Neural cell (in vitro differentiated cells): Measurements from ENCODE around the gene CBX8. TPM values are rescaled to one million over a fixed set of nuclear protein-coding genes. Genes with fewer than 3 reads are reported as not detected.

Source experiments
- H2AFZ ChIP-seq: fragments of 200-600, 300-800 bp; sonication (generic), shearing (Covaris generic); 2 replicates; pipeline ENCODE4 v1.6.0; 2014; ENCODE audit warnings: low read depth, mild to moderate bottlenecking, antibody characterized with exemption, low read length, moderate library complexity
- H3F3A ChIP-seq: fragments of 200-600 bp; shearing (Covaris generic); 2 replicates; pipeline ENCODE4 v1.6.1; 2016; ENCODE audit warnings: mild to moderate bottlenecking, moderate library complexity, mixed read lengths, antibody characterized with exemption, low read length; ENCODE audit not compliant: insufficient read depth, poor library complexity, severe bottlenecking
- H3K27ac ChIP-seq: fragments of 200-600, 300-800 bp; sonication (generic), shearing (Covaris generic); 2 replicates; pipeline ENCODE4 v1.5.1; 2014; ENCODE audit warnings: mild to moderate bottlenecking, low read length, moderate library complexity
- H3K27me3 ChIP-seq: fragments of 300-800, 200-600 bp; sonication (generic), shearing (Covaris generic); 2 replicates; pipeline ENCODE4 v1.6.0; 2014; ENCODE audit warnings: mild to moderate bottlenecking, low read depth, low read length, moderate library complexity; ENCODE audit not compliant: insufficient read depth
- H3K36me3 ChIP-seq: fragments of 300-800, 200-600 bp; sonication (generic), shearing (Covaris generic); 2 replicates; pipeline ENCODE4 v1.5.1; 2014; ENCODE audit warnings: mild to moderate bottlenecking, antibody characterized with exemption, low read length, moderate library complexity; ENCODE audit not compliant: insufficient read depth
- H3K4me2 ChIP-seq: fragments of 300-800, 200-600 bp; sonication (generic), shearing (Covaris generic); 2 replicates; pipeline ENCODE4 v1.6.0; 2014; ENCODE audit warnings: mild to moderate bottlenecking, low read length
- H3K4me3 ChIP-seq: fragments of 300-800, 200-600 bp; sonication (generic), shearing (Covaris generic); 2 replicates; pipeline ENCODE4 v1.5.1; 2014; ENCODE audit warnings: mild to moderate bottlenecking, low read length, moderate library complexity
- H3K79me2 ChIP-seq: fragments of 200-600 bp; shearing (Covaris generic); replicated peaks from 2 replicates; pipeline ENCODE4 v1.6.0; 2014; ENCODE audit warnings: mild to moderate bottlenecking, low read length, moderate library complexity; ENCODE audit not compliant: insufficient read depth
- H3K9ac ChIP-seq: fragments of 300-800, 200-600 bp; sonication (generic), shearing (Covaris generic); 2 replicates; pipeline ENCODE4 v1.6.1; 2016; ENCODE audit warnings: mild to moderate bottlenecking, low read length, mixed read lengths
- H3K9me2 ChIP-seq: fragments of 200-600 bp; shearing (Covaris generic); 2 replicates; pipeline ENCODE4 v1.6.1; 2016; ENCODE audit warnings: mild to moderate bottlenecking, low read length, mixed read lengths; ENCODE audit not compliant: insufficient read depth
- H3K9me3 ChIP-seq: fragments of 200-600, 300-800 bp; sonication (generic), shearing (Covaris generic); 2 replicates; pipeline ENCODE4 v1.6.1; 2016; ENCODE audit warnings: mild to moderate bottlenecking, mixed run types, low read length, moderate library complexity, mixed read lengths
- H4K20me1 ChIP-seq: fragments of 200-600 bp; shearing (Covaris generic); 2 replicates; pipeline ENCODE4 v1.6.1; 2016; ENCODE audit warnings: mild to moderate bottlenecking, mixed run types; ENCODE audit not compliant: insufficient read depth
- CTCF ChIP-seq: fragments of 450-650 bp; IDR thresholded peaks from 2 replicates; pipeline ENCODE4 v1.5.1; 2014; ENCODE audit warnings: antibody characterized with exemption, mild to moderate bottlenecking, moderate library complexity; ENCODE audit not compliant: poor library complexity, severe bottlenecking
- EP300 ChIP-seq: fragments of 450-650 bp; conservative IDR thresholded peaks from 2 replicates; pipeline ENCODE4 v1.6.1; 2014; ENCODE audit warnings: antibody characterized with exemption, mild to moderate bottlenecking, moderate library complexity; ENCODE audit not compliant: poor library complexity, severe bottlenecking
- EZH2 ChIP-seq: fragments of 200-600, 300-800 bp; shearing (Covaris generic), sonication (generic); IDR thresholded peaks from 2 replicates; pipeline ENCODE4 v1.6.1; 2014; ENCODE audit warnings: antibody characterized with exemption, low read length, borderline replicate concordance, mild to moderate bottlenecking; ENCODE audit not compliant: insufficient read depth, poor library complexity, severe bottlenecking
- MXI1 ChIP-seq: fragments of 450-650 bp; conservative IDR thresholded peaks from 2 replicates; pipeline ENCODE4 v1.6.1; 2014; ENCODE audit warnings: antibody characterized with exemption, mild to moderate bottlenecking; ENCODE audit not compliant: poor library complexity, severe bottlenecking
- POLR2AphosphoS5 ChIP-seq: IDR thresholded peaks from 2 replicates; pipeline ENCODE4 v1.6.1; 2012
- RAD21 ChIP-seq: fragments of 450-650 bp; conservative IDR thresholded peaks from 2 replicates; pipeline ENCODE4 v1.6.1; 2014; ENCODE audit warnings: antibody characterized with exemption, mild to moderate bottlenecking, moderate library complexity
- SMC3 ChIP-seq: fragments of 450-650 bp; conservative IDR thresholded peaks from 2 replicates; pipeline ENCODE4 v1.6.1; 2014; ENCODE audit warnings: antibody characterized with exemption, mild to moderate bottlenecking, moderate library complexity; ENCODE audit not compliant: poor library complexity
- TAF1 ChIP-seq: IDR thresholded peaks from 2 replicates; pipeline ENCODE4 v1.6.1; 2012; ENCODE audit warnings: low read depth
- polyA plus RNA-seq: library from polyadenylated mRNA; depleted of rRNA; stranded (reverse); fragments of >200 nt; gene quantifications from 2 replicates; pipeline ENCODE4 v1.2.3, GENCODE V29; 2014

The CBX8 gene
- polyA plus RNA-seq, 1 donor from 2014 or later = 15.4 TPM

- Histone ChIP-seq H3K9ac (peak overlapping the region; percentile 64), H3K9me3 (no peaks in the 10 kb centered on the region), H2AFZ (no peak overlapping the region), H3K27me3 (no peaks in the 10 kb centered on the region), H3K4me2 (no peak overlapping the region), H4K20me1 (no peaks in the 10 kb centered on the region), H3K36me3 (no peaks in the 10 kb centered on the region), H3F3A (no peaks in the 10 kb centered on the region), H3K4me3 (peak overlapping the region; percentile 68), H3K9me2 (no peaks in the 10 kb centered on the region), H3K27ac (no peak overlapping the region), H3K79me2 (peaks cover 28% of the 10 kb centered on the region)
- TF ChIP-seq CTCF = peak; percentile 66
- TF ChIP-seq SMC3 = no peak
Observed at GRCh38 chr17:79777120-79777893, 19.6 kb downstream of the CBX8 start.

- peak overlapping the region; percentile 68 for H3K4me3 ChIP-seq
- no peak overlapping the region for H3K4me2 ChIP-seq
- peak overlapping the region; percentile 64 for H3K9ac ChIP-seq
Observed at GRCh38 chr17:79776376-79777119, 20.3 kb downstream of the CBX8 start.

GRCh38 chr17:79775632-79776031, 21.2 kb downstream of the CBX8 start:
- Histone ChIP-seq H3F3A (no peaks in the 10 kb centered on the region), H3K27me3 (no peaks in the 10 kb centered on the region), H3K9me3 (no peaks in the 10 kb centered on the region), H3K9me2 (no peaks in the 10 kb centered on the region), H4K20me1 (no peaks in the 10 kb centered on the region), H3K36me3 (no peaks in the 10 kb centered on the region), H2AFZ (no peak overlapping the region), H3K4me3 (no peak overlapping the region), H3K9ac (no peak overlapping the region), H3K27ac (no peak overlapping the region), H3K4me2 (no peak overlapping the region), H3K79me2 (peaks cover 25% of the 10 kb centered on the region)
- no peak for TF ChIP-seq TAF1

More at GRCh38 chr17:79776376-79777119, 20.3 kb downstream of the CBX8 start:
- peaks cover 28% of the 10 kb centered on the region for H3K79me2 ChIP-seq
- H3K9me2 ChIP-seq = no peaks in the 10 kb centered on the region
- H3F3A ChIP-seq = no peaks in the 10 kb centered on the region
- H3K27me3 ChIP-seq = no peaks in the 10 kb centered on the region
- no peaks in the 10 kb centered on the region for H4K20me1 ChIP-seq
- H3K27ac ChIP-seq = no peak overlapping the region
- no peaks in the 10 kb centered on the region for H3K9me3 ChIP-seq
- H3K36me3 ChIP-seq = no peaks in the 10 kb centered on the region
- H2AFZ ChIP-seq = no peak overlapping the region
- TF ChIP-seq RAD21 (peak; percentile 14), EP300 (no peak), POLR2AphosphoS5 (peak; percentile 26)

GRCh38 chr17:79774561-79774975, 22.3 kb downstream of the CBX8 start:
- Histone ChIP-seq H3K9me3 (no peaks in the 10 kb centered on the region), H3K9ac (no peak overlapping the region), H3K4me2 (no peak overlapping the region), H3F3A (no peaks in the 10 kb centered on the region), H3K79me2 (peaks cover 14% of the 10 kb centered on the region), H3K4me3 (no peak overlapping the region), H2AFZ (no peak overlapping the region), H4K20me1 (no peaks in the 10 kb centered on the region), H3K36me3 (no peaks in the 10 kb centered on the region), H3K27me3 (no peaks in the 10 kb centered on the region), H3K9me2 (no peaks in the 10 kb centered on the region), H3K27ac (no peak overlapping the region)
- TF ChIP-seq MXI1 (no peak), POLR2AphosphoS5 (no peak), EP300 (no peak), SMC3 (no peak), TAF1 (no peak), EZH2 (no peak), CTCF (no peak), RAD21 (no peak)
